ENCODE data around the gene ADNP2.
A peak's percentile ranks its signal among the peaks of the same experiment; 100 is the strongest.

Gene ADNP2

DNA sequence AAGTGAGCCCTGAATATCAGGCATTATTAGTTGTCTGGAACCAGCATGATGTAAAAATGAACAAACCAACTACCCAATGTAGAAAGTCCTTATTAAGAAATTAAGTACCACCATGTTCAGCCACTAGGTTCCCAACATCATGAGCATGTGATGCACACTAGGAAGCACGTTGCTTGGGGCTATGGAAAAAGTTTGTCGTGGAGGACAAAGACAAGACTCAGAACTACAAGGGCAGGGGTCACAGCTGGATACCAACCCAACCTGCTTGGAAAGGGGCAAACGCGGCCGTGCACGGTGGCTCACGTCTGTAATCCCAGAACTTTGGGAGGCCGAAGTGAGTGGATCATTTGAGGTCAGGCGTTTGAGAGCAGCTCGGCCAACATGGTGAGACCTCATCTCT, 64.0 kb downstream of the ADNP2 start:
- no peak for DNase-seq

DNA sequence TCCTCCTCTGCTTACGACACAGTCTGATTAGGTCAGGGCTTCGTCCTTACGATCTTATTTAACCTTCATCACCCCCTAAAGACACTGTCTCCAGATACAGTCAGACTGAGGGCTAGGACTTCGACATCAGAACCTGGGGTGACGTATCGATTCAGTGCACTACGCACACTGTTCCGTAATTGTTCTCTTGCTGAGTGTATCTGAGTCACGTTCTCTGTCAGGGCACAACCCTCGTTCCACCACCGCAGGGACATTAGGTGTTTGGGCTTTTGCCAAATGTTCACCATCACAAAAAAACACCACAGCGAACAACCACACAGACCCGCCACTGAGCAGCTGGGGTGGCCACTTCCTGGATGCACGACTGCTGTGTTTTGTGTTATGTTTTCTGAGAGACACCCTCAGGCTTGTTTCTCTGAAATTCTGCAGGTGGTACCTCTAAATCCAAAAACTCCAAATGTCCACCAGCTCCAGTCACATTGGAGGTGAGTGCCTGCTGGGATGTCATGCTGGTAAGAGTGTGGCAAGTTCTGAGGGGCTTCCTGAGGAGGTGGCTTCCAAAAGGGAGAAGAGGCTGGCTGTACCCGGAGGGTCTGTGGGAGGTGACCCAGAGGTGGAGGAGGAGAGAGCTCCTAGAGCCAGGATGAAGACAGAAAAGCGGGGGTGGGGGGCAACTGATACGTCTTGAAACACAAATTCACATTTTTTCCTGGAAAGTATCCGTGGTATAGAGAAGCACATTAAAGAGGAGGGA, 66.6 kb downstream of the ADNP2 start:
- no peak for DNase-seq

DNA sequence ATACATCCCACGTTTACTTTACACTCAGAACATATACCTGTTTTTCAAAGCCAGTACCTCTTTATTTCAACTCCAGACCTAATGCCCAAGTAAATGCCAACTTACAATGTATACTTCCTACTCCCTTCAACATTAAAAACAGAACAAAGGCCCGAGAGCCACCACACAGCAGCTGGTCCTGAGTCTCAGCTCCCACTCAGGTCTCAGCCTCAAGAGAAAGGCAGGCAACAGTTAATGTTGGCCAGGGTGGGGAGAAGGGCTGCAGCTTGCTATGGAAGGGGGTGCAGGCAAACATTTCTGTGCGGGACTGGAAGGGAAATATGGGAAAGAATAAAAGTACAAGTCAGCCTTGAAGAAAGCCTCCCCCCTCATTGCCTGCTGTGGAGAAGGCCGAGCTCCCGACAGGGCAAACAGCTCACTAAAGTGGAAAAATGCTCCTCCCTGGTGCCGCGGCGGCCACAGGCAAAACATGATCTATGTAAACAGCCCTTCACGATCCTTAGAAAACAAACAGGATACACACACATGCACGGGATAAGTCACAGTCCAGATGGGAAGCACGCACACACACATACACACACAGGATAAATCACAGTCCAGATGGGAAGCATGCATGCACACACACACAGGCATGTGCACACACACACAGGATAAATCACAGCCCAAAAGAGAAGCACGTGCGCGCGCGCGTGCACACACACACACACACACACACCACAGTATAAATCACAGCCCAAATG, 67.4 kb downstream of the ADNP2 start:
- DNase-seq, result peak; percentile 30

DNA sequence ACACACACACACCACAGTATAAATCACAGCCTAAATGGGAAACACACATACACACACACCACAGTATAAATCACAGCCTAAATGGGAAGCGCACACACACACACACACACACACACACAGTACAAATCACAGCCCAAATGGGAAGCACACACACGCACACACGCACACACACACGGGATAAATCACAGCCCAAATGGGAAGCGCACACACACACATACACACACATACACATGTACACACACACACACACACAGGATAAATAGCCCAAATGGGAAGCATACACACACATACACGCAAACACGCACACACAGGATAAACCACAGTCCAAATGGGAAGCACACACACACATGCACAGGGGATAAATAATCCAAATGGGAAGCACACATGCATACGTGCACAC, 68.1 kb downstream of the ADNP2 start:
- DNase-seq, result no peak

DNA sequence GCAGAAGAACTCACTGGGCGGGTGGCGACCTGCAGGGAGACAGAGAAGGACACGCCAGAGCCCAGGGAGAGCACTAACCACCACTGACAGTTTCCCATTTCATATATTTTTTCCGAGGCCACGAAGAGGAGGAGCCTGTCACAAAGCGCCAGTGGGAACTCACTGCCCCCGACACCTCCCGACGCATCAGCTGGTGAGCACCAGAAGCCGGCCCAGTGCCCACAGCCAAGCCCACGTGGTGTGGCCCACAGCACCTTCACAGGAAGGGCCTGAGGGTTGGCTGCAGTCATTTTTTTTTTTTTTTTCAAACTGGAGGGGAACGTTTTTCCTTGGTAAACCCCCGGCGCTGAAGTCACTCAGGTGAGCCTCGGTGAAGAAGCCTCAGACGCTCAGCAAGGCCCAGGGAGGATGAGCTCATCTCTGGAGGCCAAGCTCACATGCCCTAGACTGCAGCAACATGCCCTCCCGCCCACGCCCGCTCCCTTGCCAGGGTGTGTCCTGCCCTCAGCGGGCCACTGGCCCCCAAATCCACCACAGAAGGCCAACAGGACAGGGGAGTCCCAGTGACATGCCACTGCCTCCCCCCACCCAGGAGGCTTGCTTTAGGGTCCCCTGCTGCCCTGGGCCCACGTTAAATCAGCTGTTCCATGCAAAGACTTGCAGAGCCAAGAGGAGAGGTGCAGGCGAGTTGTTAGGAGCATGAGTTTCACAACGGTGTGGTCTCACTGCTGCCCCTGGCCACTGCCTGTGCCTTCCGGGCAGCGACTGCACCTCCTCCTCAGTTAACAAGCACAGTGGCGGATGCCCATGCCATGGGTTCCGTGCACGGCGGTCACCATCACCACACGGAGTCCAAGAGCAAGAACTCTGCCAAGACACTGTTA, 70.1 kb downstream of the ADNP2 start:
- no peak for DNase-seq

DNA sequence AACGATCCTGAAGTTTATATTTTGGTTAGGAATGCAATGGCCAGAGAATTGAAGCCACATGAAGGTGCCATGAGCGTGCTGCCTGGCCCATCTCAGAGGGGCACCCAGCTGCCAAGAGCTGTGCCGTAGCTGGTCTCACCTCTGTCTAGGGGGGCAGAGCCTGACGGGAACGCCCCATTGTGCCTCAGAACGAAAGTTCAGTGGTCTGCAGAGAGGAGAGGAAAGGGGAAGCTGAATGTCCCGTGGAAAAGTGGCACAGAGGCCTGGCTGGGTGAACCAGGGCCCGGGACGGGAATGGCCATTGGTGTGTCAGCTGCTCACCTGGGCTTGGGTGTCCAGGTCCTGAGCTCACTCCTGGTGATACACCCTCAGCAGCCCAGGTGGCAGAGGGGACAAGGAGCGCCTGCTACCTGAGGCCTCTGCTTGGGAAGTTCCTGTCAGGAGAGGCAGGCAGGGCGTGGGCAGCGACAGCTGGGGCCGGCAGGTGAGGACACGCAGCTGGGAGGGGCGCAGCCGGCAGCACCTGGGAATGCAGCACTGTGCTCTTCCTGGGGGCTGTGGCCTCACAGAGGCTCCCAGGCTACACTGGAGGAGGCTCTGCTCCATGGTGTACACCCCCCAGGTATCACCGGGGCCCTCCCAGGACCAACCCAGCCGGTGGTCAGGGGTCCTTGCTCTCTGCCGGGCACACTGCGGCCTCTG, 70.9 kb downstream of the ADNP2 start:
- no peak for DNase-seq

DNA sequence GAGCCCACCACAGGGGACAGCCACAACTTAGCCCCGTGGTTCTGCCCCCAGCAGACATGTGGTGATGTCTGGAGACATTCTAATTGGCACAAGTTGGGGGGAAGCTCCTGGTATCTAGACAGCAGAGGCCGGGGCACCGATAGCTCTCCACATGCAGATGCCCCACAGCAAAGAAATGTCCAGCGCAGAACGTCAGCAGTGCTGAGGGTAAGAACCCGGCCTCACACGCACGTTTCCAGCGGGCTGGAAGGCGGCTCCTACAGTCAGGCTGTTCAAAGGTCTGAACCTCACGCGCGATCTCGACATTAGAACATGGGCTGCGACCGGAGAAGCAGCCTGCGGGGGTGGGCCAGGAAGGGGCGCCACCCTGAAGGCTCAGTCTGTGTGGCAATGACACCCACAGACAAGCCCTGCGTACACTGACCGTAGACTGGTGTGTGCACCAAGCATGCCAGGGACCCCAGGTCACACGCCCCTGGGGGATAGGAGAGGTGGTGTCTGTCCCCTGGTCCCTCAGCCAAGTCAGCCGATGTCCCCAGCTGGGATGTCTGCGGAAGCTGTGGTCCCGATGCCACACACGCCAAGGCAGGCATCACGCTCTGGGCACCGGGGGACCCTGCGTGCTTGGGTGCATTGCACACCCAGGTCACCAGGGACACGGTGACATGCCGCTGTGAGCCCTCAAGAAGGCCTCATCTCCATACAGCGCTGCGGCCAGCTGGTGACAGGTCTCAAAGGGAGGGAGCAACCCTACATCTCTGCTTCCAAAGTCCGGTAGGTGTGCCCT, 71.9 kb downstream of the ADNP2 start:
- no peak for DNase-seq

DNA sequence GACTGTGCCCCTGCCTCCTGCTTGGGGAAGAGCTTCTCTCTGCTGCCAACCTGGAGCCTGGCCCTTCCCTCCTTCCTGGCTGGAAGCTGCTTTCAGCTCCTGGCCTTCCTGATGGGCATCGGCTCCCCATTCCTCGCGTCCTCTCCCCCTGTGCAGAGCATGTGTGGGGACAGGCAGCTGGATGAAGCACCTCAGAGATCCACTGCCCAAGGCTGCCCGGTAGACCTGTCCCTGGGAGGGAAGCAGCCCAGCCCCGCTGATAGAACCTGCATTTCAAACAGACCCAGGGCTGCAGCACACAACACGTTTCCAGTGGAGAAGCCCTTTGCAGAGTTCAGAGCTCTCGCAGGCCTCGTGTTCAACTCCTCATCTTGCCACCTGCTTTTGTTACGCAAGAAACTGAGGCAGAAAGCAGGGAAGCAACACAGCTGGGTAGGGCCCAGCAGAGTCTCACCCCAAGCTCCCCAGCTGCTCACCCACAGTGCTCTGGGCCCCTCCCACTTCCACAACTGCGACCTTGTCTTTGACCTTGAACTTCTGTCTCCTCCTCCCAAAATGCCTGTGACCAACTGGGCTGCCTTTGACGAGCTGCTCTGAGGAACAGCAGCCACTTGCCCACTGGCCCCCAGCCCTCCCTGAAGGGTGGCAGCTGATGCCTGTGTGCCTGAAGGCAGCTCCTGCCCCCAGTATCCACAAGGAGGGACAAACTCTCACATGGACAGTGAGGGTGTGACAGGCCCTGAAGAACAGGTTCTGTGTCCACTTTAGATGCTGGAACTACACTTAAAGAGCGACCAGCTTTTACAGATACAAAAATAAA, 72.8 kb downstream of the ADNP2 start:
- no peak for DNase-seq

DNA sequence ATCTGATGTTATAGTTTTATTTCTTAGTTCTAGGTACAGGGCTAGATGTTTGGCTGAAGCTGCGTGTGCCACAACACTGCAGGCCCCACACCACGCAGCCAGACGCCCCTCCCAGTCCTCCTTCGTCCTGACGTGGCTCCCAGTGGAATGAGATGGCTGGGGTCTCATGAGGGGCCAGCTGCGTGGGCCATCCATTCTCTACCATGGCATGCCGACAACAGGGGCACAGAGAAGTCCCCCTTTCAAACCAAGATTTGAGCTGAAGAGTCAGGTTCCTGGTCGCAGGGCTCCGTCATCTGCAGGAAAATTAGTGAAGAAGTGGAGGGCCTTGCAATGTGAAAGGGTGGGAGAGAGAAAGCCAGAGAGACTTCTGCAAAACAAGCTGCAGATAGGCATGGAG, 73.8 kb downstream of the ADNP2 start:
- no peak for DNase-seq

DNA sequence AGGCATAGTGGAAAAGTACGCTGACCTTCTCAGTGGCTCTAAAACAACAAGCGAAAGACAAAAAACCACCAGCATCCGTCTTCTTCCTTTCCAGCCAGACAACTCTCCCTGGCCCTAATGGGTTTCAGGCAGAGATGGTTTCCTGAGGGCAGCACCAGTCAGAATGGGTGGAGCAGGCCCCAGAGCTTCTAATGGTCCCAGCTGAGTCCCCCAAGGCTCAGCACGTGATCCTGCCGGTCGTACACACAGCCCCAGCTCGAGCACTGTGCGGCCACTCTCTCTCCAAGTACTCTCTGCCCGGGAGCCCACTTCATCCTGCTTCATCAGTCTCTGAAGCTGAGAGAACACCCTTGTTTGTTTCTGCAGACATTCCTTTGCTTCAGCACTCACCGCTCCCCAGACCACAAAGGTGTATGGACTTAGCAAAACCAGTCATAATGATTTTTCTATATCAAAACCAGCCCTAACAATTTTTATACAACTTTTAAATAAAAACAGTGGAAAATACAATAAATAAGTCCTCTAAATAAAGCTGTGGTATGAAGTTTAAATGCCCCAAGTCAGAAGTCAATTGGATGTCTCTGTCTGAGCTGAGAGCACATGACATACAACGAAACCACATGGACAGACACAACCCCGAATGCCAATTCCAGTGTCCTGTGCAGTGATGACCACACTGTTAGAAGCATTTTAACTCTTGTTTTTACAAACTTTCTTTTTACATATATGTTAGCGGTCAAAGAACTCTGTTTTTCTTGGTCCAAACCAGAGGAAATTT, 74.4 kb downstream of the ADNP2 start:
- DNase-seq, result no peak

DNA sequence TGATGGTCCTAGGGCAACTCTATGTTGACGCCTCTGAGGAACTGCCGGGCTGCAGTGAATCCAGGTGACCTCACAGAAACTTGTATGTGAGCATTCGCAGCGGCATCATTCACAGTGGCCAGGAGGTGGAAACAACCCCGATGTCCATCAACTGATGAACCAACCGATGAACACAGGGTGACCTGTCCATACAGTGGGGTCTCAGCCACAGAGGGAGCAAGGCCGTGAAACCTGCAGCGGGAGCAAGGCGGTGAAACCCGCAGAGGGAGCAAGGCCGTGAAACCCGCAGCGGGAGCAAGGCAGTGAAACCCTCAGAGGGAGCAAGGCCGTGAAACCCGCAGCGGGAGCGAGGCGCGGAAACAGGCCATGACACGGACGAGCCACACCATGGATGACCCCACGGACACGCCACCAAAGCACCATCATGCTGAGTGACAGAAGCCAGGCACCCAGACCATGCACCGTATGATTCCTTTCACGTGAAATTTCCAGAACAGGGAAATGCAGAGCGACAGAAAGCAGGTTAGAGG, 75.2 kb downstream of the ADNP2 start:
- no peak for DNase-seq

DNA sequence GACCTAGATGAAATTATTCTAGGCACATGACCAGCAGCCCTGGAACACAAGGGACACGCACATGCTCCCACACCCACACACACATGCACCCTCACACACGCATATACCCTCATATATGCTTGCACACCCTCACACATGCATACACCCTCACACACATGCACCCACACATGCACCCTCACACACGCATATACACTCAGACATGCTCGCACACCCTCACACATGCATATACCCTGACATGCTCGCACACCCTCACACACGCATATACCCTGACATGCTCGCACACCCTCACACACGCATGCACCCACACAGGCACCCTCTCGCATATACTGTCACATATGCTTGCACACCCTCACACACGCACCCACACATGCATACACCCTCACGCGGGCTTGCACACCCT, 76.5 kb downstream of the ADNP2 start:
- no peak for DNase-seq

DNA sequence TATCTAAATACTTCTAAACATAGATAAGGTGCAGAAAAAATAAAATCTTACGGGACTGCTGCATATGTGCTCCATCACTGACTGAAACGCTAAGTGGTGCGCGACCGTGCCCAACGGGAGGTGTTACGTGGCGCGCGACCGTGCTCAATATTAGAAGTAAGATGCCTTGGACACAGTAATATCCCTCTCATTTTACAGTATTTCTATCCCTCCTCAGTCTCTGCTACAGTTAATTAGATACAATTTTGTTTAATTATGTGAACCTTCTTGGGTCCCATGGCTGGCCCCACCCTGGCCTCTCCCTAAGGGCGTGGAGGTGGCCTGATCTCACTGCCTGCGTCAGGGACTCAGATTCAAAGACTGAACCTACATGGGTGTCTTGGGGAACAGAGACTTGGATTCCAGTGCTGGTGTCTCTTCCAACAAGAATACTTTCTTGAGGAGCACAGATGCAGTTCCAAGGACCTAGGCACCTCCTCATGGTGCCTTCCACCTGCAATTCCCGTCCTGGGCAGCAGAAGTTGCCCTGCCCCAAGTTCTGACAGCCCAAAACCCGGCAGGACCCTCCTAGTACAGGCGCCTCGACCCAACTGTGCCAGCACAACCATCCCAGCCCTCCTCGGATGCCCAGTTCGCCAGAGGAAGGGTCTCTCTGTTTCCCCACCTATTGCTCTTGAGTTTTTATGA, 79.0 kb downstream of the ADNP2 start:
- DNase-seq, result no peak

DNA sequence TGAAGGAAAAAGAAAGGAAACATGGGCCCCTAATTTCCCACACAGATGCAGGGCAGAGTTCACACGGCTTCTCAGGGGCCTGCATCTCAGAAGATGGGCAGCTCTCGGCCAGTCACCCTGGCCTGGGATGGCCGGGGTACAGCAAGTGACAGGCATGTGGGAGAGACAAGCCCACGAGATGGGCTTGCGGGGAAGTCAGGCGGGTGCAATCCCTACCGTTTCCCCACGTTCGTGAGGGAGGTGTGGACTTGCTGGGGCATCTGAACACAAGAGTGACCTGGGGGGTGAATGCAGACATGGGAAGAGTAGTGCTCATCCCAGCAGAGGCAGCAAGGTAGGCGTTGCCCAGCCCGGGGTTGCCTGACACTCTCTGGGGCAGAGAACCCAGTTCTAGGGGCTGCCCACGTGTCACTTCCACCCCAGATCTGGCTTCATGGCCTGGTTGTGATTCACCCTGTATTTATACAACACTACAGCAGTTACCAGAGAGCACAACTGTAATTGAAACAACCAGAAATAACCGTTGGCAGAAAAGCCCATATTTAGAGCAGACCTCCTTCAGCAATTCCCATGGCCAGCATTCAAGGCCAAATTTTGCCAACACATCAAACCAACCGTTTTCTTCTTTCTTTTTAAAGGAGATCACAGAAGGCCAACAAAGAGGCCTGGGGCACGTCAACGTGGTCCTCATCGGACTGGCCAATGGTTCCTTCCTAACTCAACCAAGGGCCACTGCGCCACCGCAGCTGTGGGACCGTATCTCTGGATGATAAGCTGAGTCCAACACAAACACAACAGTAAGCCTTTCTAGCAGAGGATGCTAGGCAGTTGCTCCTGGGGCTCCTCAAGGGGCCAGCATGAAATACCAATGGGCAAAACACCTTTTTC, 79.8 kb downstream of the ADNP2 start:
- no peak for DNase-seq

DNA sequence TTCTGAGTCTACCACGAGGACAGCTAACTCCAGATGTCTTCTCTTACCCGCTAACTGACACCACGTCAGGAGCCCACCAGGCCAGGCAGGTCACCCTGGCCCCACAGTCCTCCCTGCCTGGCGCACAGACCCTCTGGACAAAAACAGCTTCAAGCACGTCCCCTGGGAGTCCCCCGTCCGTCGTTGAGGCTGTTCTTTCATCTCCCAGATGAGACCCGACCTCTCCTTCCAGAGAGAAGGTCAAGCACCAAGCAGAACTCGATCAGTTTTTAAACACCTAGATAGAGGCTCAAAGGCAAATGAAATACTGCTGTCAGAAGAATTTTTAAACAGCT, 80.4 kb downstream of the ADNP2 start:
- no peak for DNase-seq

Measured in NCI-H1417 treated with DMSO at 0.1 percent for 48 hours (cell line).